GM20431 (cell line): Measurements from ENCODE around the gene LTB.
"Not testable (repeated sequence)": the region's sequence is repeated elsewhere in the genome, so short reads cannot be mapped to it uniquely, and the experiment has no call there.

Experiments
- in situ Hi-C: fragments of 300-500 bp; cut with MseI, MboI; formaldehyde crosslinking; loops from one replicate; pipeline ENCODE4 v1.15.0; 2020; ENCODE audit warnings: low sequenced_read_pairs; ENCODE audit not compliant: unreplicated experiment

Gene LTB

GRCh38 chr6:31609519-31610406, 27.5 kb upstream of the LTB start:
- in situ Hi-C loops: no loop called here

GRCh38 chr6:31607317-31607716, 25.1 kb upstream of the LTB start:
- in situ Hi-C loops: no loop called here

- in situ Hi-C loops: no loop called here
Observed at GRCh38 chr6:31597006-31597405, 14.8 kb upstream of the LTB start.

GRCh38 chr6:31592396-31592771, 10.2 kb upstream of the LTB start:
- in situ Hi-C loops: no loop called here

GRCh38 chr6:31590691-31591090, 8.5 kb upstream of the LTB start:
- in situ Hi-C loops: not testable (repeated sequence)

- in situ Hi-C loops: no loop called here
Observed at GRCh38 chr6:31588871-31589650, 6.8 kb upstream of the LTB start.

- in situ Hi-C loops: no loop called here
Observed at GRCh38 chr6:31587791-31588777, 5.9 kb upstream of the LTB start.

- in situ Hi-C loops: no loop called here
Observed at GRCh38 chr6:31586599-31587281, 4.5 kb upstream of the LTB start.

GRCh38 chr6:31586008-31586407, 3.8 kb upstream of the LTB start, which contains the start of gene LST1:
Gene LST1 (plus strand): TSS chr6:31586277. CDS start chr6:31587300, 1,023 bp downstream.
- in situ Hi-C loops: no loop called here

- in situ Hi-C loops: no loop called here
Observed at GRCh38 chr6:31585491-31585890, 3.3 kb upstream of the LTB start.

- in situ Hi-C loops: no loop called here
Observed at GRCh38 chr6:31581434-31582229, 592 bp downstream of the LTB start.

- in situ Hi-C loops: no loop called here
Observed at GRCh38 chr6:31580807-31581433, 1.3 kb downstream of the LTB start.

GRCh38 chr6:31580438-31580740, 1.8 kb downstream of the LTB start:
- in situ Hi-C loops: no loop called here

- in situ Hi-C loops: no loop called here
Observed at GRCh38 chr6:31579546-31580437, 2.4 kb downstream of the LTB start.

- in situ Hi-C loops: no loop called here
Observed at GRCh38 chr6:31579119-31579505, 3.1 kb downstream of the LTB start.

GRCh38 chr6:31578184-31579118, 3.8 kb downstream of the LTB start:
- in situ Hi-C loops: no loop called here
